ENCODE data around the gene CHST9.

Gene CHST9

DNA sequence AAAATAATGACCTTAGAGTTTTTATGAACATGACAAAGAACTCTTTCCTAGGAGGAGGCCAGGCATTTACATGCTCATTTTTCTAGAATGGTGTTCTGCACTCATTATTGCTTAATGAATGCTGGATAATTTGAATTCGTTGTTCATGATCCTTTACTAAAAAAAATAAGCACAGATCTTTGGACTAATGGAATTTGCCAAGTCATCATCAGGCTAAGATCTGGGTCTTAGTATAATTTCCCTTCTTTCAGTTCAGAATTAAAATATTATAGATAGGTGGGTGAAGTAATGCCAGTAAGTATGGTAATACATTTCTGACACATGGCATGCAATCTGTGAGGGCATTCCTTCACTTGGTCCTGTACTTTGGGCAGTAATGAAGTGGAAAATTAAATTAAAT lies 175.8 kb downstream of the CHST9 start:
- no peak for DNase-seq (ENCODE audit: low spot score)
- TF ChIP-seq, protein P1, sequence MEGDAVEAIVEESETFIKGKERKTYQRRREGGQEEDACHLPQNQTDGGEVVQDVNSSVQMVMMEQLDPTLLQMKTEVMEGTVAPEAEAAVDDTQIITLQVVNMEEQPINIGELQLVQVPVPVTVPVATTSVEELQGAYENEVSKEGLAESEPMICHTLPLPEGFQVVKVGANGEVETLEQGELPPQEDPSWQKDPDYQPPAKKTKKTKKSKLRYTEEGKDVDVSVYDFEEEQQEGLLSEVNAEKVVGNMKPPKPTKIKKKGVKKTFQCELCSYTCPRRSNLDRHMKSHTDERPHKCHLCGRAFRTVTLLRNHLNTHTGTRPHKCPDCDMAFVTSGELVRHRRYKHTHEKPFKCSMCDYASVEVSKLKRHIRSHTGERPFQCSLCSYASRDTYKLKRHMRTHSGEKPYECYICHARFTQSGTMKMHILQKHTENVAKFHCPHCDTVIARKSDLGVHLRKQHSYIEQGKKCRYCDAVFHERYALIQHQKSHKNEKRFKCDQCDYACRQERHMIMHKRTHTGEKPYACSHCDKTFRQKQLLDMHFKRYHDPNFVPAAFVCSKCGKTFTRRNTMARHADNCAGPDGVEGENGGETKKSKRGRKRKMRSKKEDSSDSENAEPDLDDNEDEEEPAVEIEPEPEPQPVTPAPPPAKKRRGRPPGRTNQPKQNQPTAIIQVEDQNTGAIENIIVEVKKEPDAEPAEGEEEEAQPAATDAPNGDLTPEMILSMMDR (IDR thresholded peaks at IDR 0.05; ENCODE audit: extremely low read depth, insufficient read depth, missing control alignments): no peak
- in situ Hi-C loops (cut with MboI; ENCODE audit: low pct_unique_long_range_greater_than_20kb, low sequenced_read_pairs, unreplicated experiment): no loop called here

DNA sequence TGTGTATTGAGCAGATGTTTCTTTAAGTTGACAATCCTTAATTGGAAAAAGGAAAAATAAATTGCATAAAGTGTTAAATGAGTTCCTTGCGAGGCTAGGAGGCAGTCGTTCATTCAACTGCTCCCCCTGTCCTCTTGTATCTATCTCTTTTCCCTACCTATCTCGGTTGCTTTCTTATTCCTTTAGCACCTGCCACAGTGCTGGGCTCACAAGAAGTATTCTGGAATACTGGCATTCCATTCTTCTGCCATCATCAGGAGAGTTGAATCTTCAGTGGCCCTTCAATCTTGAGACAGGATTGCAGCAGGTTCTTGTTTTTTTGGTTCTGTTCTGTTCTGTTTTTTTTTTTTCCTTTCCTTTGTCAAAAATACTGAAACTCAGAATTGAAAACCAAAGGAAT lies 176.5 kb downstream of the CHST9 start:
- in situ Hi-C loops (cut with MboI; ENCODE audit: low pct_unique_long_range_greater_than_20kb, low sequenced_read_pairs, unreplicated experiment): no loop called here
- DNase-seq (ENCODE audit: low spot score): no peak
- TF ChIP-seq, protein P1 (IDR thresholded peaks at IDR 0.05; ENCODE audit: extremely low read depth, insufficient read depth, missing control alignments): no peak

DNA sequence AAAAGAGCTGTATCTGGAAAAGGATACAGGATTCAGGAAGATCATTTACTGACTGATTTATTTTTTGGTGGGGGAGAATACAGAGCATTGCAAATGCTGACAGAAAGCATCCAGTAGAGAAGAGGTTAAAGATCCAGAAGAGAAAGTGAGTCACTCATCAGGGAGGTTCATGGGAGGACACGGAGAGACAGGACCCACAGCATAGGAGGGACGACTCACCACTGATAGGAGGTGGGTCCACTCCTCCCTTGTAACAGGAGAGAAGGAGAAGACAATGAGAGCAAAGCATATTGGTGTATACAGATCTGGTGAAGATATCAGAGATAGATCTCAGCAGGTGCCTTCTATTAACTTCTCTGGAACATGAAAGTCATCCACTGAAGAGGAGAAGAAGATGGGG lies 177.2 kb downstream of the CHST9 start:
- in situ Hi-C loops (cut with MboI; ENCODE audit: low pct_unique_long_range_greater_than_20kb, low sequenced_read_pairs, unreplicated experiment): no loop called here
- no peak for DNase-seq (ENCODE audit: low spot score)

DNA sequence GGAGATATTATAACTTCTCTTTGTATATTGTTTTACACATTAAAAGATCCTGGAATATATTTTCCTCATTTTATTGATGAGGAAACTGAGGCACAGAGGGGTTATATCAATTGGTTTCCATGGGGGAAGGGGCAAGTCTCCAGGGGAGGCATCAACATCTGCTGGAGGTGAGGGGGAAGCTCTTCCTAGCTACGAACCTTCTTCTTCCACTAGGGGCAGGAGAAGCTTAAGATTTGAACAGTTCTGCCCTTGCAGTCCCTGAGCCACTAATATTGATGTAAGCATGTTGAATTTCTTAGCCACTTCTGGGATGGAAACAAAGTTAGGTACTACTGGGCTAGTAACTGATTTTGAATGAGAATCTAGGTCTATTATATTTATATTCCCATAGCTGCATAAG lies 179.5 kb downstream of the CHST9 start:
- in situ Hi-C loops (cut with MboI; ENCODE audit: low pct_unique_long_range_greater_than_20kb, low sequenced_read_pairs, unreplicated experiment): no loop called here
- peak; percentile 8 for DNase-seq (ENCODE audit: low spot score)
- TF ChIP-seq, protein P1 (IDR thresholded peaks at IDR 0.05; ENCODE audit: extremely low read depth, insufficient read depth, missing control alignments): peak; percentile 48

More for the DNA sequence above, 177.2 kb downstream of the CHST9 start:
- TF ChIP-seq, protein P1 (IDR thresholded peaks at IDR 0.05; ENCODE audit: extremely low read depth, insufficient read depth, missing control alignments): no peak

DNA sequence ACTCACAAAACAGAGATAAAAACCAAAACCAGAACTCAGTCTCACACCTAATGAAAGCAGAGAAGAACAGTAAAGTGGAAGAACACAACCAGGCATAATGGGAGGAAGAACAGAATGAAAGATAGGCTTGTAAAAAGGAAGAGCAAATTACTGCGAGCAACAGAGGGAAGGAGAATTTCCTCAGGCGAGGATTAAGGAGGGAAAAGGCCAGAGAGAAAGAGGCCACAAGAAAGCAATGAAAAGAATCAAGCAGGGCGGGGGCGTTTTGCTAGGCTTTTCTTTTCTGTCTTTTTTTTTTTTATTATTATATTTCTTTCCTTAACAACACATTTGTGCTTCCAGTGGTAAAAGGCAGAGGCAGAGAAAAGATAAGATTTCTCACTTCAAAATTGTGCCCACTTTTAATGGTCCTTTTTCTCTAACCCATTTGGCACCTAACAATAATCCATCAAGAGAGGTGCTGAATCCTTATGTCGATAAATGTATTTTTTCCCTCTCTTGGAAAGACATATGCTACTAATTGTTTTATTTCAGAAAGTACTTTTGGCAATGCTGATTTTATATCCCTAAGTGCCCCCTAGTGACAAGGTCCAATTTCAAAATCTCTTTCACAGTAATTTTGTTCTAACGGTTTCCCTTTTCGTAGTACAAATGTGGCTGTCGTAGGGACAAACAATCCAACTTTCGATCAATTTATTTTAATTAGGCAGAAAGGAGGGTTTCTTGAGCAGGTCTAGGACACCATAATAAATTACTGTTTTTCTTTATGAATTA lies 180.9 kb downstream of the CHST9 start:
- in situ Hi-C loops (cut with MboI; ENCODE audit: low pct_unique_long_range_greater_than_20kb, low sequenced_read_pairs, unreplicated experiment): no loop called here
- DNase-seq (ENCODE audit: low spot score): no peak
- TF ChIP-seq, protein P1 (IDR thresholded peaks at IDR 0.05; ENCODE audit: extremely low read depth, insufficient read depth, missing control alignments): peak; percentile 55

DNA sequence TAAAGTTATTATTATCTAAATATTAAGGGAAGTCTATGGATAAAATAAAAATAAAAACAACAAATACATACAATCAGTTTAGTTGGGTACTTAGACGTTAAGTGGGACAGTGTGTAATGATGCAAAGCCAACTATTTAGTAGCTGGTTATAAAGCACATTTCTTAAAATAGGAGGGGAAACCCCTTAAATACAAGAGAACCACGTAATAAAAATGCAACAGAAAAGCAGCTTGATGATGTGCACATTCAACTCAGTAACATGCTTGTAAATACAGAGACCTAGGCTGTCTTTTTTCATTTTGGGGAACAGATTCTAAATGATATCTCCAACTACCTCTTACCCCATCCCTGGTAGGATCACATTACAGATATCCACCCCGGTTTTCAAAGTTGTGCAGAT lies 185.3 kb downstream of the CHST9 start:
- TF ChIP-seq, protein P1 (IDR thresholded peaks at IDR 0.05; ENCODE audit: extremely low read depth, insufficient read depth, missing control alignments): no peak
- in situ Hi-C loops (cut with MboI; ENCODE audit: low pct_unique_long_range_greater_than_20kb, low sequenced_read_pairs, unreplicated experiment): no loop called here
- no peak for DNase-seq (ENCODE audit: low spot score)

Measured in GM13977 (cell line).